Astrocyte of the spinal cord (primary cell): ENCODE data around the gene KLK15.

ENCODE experiments used
- DNase-seq: peaks from one replicate; pipeline ENCODE4 v3.0.0; 2011; ENCODE audit warnings: low read depth, low spot score
- H3K4me3 ChIP-seq: 2 replicates; pipeline ENCODE4 v1.5.1; 2011; ENCODE audit warnings: low read depth, mild to moderate bottlenecking, low read length, moderate library complexity
- in situ Hi-C: cut with HindIII; loops from 2 replicates; pipeline ENCODE4 v1.10.0; 2017; ENCODE audit warnings: low sequenced_read_pairs
- TF ChIP-seq, protein P1 (sequence below): IDR thresholded peaks from 2 replicates; pipeline ENCODE4 v1.5.1; 2012; ENCODE audit warnings: low read depth, mild to moderate bottlenecking, low read length, inconsistent platforms

The KLK15 gene

DNA sequence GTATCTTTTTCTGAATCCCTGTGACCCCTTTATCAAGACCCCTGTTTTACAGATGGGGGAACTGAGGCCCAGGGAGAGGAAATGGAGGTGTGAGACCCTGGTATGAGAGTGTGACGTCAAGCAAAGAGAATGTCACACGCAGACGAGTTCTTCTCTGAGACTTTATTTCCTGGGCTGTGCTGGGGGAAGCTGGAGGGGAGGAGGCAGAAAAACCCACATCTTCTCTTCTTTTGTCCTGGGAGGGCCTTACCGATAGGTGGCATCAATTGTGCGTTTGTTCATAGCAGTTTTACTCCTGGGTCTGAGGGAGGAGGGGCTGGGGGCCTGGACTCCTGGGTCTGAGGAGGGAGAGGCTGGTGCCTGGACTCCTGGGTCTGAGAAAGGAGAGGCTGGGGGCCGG is 4.9 kb upstream of the KLK15 start:
- TF ChIP-seq, protein P1, sequence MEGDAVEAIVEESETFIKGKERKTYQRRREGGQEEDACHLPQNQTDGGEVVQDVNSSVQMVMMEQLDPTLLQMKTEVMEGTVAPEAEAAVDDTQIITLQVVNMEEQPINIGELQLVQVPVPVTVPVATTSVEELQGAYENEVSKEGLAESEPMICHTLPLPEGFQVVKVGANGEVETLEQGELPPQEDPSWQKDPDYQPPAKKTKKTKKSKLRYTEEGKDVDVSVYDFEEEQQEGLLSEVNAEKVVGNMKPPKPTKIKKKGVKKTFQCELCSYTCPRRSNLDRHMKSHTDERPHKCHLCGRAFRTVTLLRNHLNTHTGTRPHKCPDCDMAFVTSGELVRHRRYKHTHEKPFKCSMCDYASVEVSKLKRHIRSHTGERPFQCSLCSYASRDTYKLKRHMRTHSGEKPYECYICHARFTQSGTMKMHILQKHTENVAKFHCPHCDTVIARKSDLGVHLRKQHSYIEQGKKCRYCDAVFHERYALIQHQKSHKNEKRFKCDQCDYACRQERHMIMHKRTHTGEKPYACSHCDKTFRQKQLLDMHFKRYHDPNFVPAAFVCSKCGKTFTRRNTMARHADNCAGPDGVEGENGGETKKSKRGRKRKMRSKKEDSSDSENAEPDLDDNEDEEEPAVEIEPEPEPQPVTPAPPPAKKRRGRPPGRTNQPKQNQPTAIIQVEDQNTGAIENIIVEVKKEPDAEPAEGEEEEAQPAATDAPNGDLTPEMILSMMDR: peak; percentile 4
- no peak for DNase-seq
- H3K4me3 ChIP-seq: no peak overlapping the region
- in situ Hi-C loops: no loop called here

GRCh38 chr19:50837300-50837699 is 3.9 kb upstream of the KLK15 start:
- H3K4me3 ChIP-seq: no peak overlapping the region
- no peak for DNase-seq
- TF ChIP-seq, protein P1: no peak
- in situ Hi-C loops: no loop called here

GRCh38 chr19:50836543-50837195 is 3.3 kb upstream of the KLK15 start:
- in situ Hi-C loops: no loop called here
- TF ChIP-seq, protein P1: no peak
- no peak for DNase-seq
- H3K4me3 ChIP-seq: no peak overlapping the region

- in situ Hi-C loops: no loop called here
- peak overlapping the region; percentile 45 for H3K4me3 ChIP-seq
- peak; percentile 29 for DNase-seq
- TF ChIP-seq, protein P1: no peak
These were observed 2.6 kb upstream of the KLK15 start for GRCh38 chr19:50835785-50836542.

DNA sequence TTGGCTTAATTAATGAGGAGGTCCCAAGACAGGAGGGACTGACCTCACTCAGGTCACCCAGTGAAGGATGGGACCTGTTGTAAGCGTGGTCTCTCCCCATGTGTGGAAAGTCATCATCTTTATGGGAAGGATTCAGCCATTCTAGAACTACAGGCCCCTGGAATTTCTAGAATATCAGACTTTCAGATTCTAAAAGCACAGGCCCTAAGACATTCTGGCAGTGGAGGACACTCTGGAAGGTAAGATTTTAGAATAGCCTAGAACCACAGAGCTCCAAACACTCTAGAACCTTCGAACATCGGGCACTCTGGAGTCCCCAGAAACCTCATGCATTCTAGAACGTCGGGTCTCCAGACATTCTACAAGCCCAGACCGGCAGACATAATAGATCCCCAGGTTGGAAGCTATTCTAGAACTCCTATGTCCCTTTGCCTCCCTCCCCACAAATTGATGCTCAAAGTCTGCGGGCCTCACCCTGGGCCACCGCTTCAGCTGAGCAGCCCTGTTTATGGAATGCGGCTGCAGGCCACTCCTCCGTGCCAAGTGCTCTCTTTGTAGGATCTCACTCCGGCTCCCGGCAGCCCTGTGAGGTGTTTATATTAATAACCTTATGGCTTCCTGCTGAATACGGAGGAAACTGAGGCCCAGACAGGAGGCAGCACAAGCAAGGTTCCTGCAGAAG is 1.9 kb upstream of the KLK15 start:
- TF ChIP-seq, protein P1: no peak
- no peak for DNase-seq
- in situ Hi-C loops: no loop called here
- peak overlapping the region; percentile 45 for H3K4me3 ChIP-seq

DNA sequence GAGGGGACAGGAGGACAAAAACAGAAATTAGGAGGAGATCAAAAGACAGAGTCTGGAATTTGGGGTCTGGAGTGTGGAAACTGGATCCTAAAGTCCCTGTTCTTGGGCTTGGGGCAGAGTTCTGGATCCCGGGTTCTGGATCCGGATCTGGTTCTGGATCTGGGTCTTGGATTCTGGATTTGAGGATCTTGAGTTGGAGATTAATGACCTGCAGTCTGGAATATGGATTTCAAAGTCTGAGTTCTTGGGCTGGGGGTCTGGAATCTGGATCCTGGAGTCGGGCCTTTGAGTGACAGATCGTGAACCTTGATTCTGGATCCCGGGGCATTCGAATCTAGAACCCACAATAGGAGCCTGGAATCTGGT is 411 bp upstream of the KLK15 start:
- TF ChIP-seq, protein P1: no peak
- DNase-seq: no peak
- in situ Hi-C loops: no loop called here
- no peak overlapping the region for H3K4me3 ChIP-seq
